Measurements from ENCODE around the gene DOHH.

DNA sequence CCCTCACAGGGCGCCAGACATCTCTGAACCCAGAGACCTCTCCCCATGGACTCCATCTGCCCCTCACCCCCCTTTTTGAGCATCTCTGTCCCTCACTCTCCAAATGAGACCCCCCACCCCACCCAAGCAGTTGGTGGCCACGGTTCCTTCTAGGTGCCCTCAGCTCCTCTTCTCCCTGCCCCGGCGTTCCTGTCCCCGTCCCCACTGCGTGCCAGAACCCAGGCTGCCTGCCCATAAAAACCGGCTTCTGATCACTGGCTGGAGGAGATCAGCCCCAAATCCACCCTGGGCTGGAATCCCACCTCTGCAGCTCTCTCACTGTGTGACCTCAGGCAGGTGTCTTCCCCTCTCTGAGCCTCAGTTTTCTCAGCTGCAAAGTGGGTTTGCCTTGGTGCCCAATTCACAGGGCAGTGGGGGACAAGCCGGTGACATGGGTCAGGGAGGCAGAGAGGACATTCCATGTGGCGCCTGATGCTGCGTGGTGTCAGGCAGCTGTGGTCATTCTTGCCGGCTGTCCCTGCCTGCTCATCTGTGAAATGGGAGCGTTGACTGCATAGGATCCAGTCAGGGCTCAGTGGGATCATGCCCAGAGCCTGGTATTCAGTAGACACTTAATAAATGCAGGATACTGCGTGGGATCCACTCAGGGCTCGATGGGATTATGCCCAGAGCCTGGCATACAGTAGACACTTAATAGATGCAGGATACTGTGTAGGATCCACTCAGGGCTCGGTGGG is 45.6 kb downstream of the DOHH start:
- TF ChIP-seq POLR2A (IDR thresholded peaks at IDR 0.05) = no peak
- TF ChIP-seq, protein P1, sequence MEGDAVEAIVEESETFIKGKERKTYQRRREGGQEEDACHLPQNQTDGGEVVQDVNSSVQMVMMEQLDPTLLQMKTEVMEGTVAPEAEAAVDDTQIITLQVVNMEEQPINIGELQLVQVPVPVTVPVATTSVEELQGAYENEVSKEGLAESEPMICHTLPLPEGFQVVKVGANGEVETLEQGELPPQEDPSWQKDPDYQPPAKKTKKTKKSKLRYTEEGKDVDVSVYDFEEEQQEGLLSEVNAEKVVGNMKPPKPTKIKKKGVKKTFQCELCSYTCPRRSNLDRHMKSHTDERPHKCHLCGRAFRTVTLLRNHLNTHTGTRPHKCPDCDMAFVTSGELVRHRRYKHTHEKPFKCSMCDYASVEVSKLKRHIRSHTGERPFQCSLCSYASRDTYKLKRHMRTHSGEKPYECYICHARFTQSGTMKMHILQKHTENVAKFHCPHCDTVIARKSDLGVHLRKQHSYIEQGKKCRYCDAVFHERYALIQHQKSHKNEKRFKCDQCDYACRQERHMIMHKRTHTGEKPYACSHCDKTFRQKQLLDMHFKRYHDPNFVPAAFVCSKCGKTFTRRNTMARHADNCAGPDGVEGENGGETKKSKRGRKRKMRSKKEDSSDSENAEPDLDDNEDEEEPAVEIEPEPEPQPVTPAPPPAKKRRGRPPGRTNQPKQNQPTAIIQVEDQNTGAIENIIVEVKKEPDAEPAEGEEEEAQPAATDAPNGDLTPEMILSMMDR (IDR thresholded peaks at IDR 0.05) = no peak
- no peak for TF ChIP-seq EP300 (IDR thresholded peaks at IDR 0.05)

All from gastroesophageal sphincter (tissue), 3 donors.